Choroid plexus epithelial cell (primary cell): Measurements from ENCODE around the gene KLHL10.
"Not testable (repeated sequence)": the region's sequence is repeated elsewhere in the genome, so short reads cannot be mapped to it uniquely, and the experiment has no call there.

Source experiments
- DNase-seq: peaks from one replicate; pipeline ENCODE4 v3.0.0-alpha.2; 2010; ENCODE audit warnings: low read depth
- H3K4me3 ChIP-seq: 2 replicates; pipeline ENCODE4 v1.5.1; 2011; ENCODE audit warnings: low read depth, mild to moderate bottlenecking, control low read depth, low read length, moderate library complexity
- TF ChIP-seq, protein P1 (sequence below): conservative IDR thresholded peaks from 2 replicates; pipeline ENCODE4 v1.5.1; 2011; ENCODE audit warnings: low read depth, mild to moderate bottlenecking, control low read depth, inconsistent platforms, low read length, moderate library complexity

KLHL10 gene

DNA sequence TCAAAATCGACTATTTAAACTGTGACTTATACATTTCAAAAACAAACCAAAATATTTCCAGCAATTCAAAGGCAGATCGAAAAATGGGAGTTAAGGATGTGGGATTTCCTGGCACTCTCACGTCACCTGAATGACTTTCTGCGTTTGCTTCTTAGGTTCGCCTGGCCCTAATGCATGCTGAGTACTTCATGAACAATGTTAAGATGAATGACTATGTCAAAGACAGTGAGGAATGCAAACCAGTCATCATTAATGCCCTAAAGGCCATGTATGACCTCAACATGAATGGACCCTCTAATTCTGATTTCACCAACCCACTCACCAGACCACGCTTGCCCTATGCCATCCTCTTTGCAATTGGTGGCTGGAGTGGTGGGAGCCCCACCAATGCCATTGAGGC is 7.3 kb downstream of the KLHL10 start:
- TF ChIP-seq, protein P1, sequence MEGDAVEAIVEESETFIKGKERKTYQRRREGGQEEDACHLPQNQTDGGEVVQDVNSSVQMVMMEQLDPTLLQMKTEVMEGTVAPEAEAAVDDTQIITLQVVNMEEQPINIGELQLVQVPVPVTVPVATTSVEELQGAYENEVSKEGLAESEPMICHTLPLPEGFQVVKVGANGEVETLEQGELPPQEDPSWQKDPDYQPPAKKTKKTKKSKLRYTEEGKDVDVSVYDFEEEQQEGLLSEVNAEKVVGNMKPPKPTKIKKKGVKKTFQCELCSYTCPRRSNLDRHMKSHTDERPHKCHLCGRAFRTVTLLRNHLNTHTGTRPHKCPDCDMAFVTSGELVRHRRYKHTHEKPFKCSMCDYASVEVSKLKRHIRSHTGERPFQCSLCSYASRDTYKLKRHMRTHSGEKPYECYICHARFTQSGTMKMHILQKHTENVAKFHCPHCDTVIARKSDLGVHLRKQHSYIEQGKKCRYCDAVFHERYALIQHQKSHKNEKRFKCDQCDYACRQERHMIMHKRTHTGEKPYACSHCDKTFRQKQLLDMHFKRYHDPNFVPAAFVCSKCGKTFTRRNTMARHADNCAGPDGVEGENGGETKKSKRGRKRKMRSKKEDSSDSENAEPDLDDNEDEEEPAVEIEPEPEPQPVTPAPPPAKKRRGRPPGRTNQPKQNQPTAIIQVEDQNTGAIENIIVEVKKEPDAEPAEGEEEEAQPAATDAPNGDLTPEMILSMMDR, result no peak
- H3K4me3 ChIP-seq, result no peak overlapping the region
- no peak for DNase-seq

DNA sequence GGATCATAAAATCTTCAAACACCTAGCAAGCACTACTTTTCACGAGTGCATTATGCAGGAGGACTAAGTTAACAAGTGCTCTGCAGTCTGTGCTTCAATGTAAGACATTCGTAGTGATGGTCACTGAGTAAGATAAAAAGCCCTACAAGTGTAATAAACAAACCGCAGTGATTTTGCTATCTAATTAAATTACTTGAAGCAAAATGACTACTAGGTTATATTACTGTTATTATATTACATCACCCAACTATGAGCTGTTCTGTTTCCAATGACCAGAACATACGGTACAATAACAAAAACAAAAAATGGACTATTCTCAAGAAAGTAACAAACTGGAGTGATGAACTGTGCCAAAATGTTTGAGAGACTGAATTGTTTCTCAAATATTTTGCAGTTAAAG is 11.2 kb downstream of the KLHL10 start:
- peak; percentile 31 for DNase-seq
- TF ChIP-seq, protein P1, result no peak
- H3K4me3 ChIP-seq, result no peak overlapping the region

DNA sequence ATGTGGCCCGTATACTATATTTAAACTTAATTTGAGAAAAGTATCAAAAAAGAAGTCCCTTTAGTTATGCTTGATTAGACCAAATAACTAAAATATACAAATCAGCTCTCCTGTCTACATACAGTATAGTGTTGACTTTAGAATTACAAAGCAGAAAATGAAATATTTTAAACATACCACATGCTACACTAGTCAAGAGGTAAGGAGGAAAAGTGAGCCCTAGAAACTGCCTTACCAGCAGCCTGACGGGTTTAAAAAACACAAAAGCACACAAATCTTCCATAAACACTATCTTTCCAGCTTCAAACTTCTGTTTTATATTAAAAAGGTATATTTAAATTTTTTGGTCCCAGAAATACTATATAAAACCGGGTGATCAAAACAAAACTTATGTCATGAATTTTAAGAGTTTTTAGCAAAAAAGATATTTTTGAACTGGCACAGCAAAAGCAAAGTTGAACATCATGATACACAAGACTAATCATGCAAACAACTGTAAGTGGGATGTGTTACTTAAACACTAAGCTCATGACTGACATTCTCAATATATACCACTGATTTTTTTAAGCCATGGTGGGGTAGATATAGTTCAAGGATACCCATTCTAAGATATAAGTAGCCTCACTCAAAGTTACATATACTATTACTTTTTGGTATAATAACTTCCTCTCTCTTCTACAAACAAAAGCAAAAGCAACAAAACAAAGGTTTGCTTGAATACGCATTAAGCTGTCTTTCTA is 11.8 kb downstream of the KLHL10 start:
- no peak overlapping the region for H3K4me3 ChIP-seq
- TF ChIP-seq, protein P1, result no peak
- no peak for DNase-seq

DNA sequence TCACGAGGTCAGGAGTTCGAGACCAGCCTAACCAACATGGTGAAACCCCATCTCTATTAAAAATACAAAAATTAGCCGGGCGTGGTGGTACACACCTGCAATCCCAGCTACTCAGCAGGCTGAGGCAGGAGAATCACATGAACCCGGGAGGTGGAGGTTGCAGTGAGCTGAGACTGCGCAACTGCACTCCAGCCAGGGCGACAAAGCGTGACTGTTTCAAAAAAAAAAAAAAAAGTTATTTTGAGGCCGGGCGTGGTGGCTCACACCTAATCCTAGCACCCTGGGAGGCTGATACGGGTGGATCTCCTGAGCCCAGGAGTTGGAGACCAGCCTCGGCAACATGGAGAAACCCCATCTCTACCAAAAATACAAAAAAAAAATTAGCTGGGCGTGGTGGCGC is 13.8 kb downstream of the KLHL10 start:
- DNase-seq, H3K4me3 ChIP-seq: not testable (repeated sequence)

DNA sequence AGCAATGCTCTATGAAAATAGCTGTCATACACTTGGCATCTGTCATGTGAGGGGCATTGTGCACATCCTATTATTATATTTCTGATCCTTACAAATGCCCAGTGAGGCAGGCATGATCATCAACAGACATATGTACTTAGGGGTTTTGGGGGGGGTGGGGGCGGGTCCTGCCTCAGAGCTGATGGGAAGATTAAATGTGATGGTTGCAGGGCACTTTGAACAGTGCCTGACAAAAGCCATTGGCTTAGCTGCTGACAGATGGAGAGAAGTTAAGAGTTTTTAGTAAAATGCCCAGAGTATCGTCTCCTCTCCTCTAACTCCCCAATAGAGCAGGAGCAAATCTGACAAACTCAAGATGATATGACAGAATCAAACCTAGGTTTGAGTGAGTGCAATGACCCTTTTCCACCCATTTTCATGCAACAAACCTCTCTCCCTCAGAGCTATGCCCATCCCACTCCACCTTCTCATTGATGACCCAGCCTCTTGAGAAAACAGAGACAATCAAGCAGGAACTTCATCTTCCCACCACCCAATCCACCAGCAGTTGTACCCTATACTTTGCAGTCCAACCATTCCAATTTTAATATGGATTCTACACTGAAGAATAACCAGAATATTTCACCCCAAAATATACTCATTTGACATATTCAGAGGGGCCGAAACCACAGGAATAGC is 22.8 kb downstream of the KLHL10 start:
- DNase-seq, result no peak
- TF ChIP-seq, protein P1, result no peak

DNA sequence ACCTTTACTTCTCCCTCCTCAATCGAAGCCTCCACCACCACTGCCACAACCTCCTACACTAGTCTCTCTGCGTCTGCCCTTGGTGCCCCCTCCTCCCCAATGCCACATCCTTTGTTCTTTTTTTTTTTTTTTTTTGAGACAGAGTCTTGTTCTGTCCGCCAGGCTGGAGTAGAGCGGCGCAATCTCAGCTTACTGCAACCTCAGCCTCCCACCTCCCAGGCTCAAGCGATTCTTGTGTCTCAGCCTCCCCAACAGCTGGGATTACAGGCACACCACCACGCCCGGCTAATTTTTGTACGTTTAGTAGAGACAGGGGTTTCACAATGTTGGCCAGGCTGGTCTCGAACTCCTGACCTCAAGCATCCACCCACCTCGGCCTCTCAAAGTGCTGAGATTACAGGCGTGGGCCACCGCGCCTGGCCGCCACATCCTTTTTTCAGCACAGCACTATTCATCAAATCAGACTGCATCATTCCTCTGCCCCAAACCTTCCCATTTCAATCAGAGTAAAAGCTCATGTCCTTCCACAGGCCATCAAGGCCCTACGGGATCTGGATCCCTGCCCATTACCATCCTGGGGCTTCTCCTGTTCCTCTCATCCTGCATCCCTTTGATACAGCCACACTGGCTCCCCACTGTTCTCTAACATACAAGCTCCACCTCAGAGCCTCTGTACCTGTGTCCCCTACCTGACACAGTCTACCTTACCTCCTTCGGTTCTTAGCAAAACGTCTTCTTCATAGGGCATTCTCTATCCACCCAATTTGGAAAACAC is 25.6 kb downstream of the KLHL10 start:
- peak overlapping the region; percentile 21 for H3K4me3 ChIP-seq
- TF ChIP-seq, protein P1, result no peak
- no peak for DNase-seq

More for the DNA sequence above, 22.8 kb downstream of the KLHL10 start:
- H3K4me3 ChIP-seq, result no peak overlapping the region

DNA sequence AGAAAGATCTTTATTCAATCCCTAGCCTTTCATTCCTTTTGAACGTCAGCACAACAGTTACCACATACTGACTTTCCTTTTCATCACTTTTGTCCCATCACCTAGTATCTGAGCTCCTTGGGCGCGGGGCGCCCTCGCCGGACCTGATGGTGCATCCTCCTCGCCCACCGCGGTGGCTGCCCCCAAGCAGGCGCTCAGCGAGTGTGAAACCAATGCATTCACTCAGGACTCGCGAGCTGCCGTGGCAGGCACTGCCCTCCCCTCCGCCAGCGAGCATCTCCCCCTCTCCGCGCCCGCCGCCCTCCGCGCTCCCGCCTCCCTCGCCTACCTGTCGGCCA is 26.8 kb downstream of the KLHL10 start:
- TF ChIP-seq, protein P1, result no peak
- peak; percentile 17 for DNase-seq
- H3K4me3 ChIP-seq, result peak overlapping the region; percentile 93
